NCI-H128 (cell line): Measurements from ENCODE around the gene EP400.
"Not testable (repeated sequence)": the region's sequence is repeated elsewhere in the genome, so short reads cannot be mapped to it uniquely, and the experiment has no call there.

Experiments used
- DNase-seq: peaks from one replicate; lab custom pipeline; 2025; ENCODE audit not compliant: unreplicated experiment; lab: John Stamatoyannopoulos, UW

Gene EP400

GRCh38 chr12:131984334-131984733, 34.6 kb downstream of the EP400 start:
- DNase-seq, result no peak

DNA sequence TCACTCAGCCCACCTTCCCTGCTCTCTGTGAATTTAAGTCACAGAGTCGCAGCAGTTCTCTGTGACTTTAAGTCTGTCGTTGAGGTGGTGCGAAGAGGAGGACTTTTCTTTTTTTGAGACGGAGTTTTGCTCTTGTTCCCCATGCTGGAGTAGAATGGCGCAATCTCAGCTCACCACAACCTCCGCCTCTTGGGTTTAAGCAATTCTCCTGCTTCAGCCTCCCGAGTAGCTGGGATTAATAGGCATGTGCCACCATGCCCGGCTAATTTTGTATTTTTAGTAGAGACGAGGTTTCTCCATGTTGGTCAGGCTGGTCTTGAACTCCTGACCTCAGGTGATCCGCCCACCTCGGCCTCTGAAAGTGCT, 35.8 kb downstream of the EP400 start:
- not testable (repeated sequence) for DNase-seq

- DNase-seq, result no peak
Measured at GRCh38 chr12:131986361-131986760, 36.6 kb downstream of the EP400 start.

DNA sequence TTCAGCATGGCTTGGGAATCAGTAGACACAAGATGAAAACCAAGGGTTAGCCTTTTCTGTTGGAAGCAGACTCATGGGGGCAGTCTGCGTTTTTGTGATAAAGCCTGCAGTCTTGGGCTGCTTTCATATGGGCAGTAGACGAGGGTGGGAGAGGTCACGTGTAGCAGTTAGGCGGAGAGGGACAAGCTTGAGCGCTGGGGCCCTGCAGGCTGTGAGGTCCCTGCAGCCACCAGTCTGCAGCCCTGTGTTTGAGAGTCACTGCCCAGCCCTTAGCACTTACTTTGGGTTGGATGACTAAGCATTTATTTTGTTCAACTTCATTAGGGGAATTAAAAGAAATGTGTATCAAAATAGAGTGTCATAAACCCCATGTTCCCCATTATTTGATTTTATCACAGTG, 37.2 kb downstream of the EP400 start:
- DNase-seq, result no peak

DNA sequence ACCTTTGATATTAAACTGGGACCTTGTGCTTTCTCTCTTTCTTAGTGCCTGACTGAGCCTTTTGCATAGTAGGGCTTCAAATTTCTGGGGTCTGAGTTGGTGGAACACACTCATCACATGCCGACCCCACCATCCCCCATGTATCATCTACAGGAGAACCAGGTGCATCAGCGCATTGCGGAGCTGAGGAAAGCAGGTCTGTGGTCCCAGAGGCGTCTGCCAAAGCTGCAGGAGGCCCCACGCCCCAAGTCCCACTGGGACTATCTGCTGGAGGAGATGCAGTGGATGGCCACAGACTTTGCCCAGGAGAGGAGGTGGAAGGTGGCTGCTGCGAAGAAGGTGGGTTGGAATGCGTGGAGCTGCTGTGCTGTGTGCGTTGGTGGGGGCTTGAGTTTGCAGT, 37.8 kb downstream of the EP400 start:
- DNase-seq, result no peak

DNA sequence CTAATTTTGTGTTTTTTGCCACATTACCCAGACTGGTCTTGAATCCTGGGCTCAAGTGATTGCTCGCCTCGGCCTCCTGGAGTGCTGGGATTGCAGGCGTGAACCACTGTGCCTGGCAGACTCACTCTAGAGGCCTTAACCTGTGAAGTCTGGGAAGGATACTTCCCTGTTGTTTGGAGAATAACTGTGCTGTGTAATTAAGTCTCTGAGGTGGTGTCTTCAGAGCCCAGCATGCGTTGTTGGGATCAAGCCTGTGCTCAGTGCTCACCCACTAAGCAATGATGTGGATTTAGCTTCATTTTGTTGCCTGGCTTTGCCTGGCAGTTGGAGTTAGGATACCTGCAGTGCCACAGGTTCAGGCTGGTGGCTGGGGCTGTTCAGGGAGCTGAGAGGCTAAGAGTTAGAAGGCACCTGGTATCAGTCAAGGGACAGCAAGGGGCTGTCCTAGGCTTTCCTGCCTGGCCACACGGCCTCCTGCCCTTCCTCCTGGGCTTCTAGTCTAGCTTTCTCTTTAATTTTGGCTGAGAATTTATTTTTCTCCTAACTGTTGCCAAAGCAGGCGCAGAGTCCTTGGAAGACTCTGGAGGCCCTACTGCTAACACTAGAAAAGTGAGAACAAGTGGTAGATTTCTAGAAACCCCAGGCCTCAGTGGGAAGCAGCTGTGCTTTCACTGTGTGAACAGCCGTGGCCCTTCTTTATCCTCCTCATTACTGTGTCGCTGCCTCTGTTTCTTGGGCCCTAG, 38.5 kb downstream of the EP400 start:
- DNase-seq, result no peak

DNA sequence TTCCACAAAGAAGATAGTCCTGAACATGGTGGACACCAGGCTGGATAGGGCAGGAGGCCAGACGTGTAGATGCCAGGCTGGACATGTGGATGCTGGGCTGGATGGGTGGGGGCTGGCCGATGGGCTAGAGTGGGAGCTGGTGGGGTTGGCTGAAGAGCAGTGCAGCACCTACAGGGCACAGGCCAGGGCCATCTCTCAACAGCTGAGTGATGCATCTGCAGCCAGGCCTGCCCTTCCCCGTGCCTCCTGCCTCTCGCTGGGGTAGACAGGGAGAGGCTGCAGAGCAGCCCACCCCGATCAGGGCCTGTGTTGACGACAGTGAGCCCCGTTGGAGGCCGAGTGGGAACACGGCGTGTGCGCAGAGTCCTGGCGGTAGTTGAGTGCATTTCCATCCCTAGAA, 39.3 kb downstream of the EP400 start:
- no peak for DNase-seq

DNA sequence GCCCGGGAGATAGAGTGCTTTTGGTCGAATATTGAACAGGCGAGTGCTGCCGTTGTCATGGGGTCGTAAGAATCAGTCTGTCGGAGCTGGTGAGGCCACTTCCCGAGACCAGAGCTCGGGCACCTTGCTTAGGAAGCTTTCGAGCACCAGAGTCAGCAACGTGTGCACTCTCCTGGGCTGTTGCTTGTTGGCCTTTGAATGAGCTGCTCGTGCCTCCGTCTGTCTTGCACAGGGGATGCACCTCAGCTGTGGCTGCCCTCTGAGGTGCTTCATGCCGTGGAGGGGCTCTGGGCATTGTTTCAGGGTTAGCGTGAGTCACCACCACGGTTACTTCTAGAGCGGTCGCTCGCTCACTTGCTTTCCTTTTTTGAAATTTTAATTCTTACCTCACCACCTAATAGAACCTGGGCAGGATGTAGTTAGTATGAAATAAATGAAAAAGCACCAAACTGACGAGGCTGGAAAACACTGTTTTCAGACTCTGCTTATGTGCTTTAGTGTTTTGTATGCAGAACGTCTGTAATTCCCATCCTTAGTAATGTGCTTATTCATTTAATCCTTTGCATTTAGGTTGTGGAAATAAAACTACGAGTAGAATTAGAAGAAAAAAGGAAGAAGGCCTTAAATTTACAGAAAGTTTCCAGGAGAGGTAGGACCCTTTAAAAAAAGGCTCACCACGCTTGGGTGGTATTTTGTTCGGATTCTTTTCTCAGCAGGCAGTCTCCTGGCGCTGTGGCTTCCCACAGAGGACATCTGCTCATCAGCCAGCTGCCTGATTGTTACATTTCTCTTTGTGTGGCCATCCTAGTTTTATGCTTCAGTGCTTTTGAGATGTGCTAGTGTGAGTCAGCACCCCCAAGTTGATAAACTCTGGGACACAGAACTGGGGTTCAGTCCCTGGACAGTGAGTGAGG, 40.6 kb downstream of the EP400 start:
- peak; percentile 13 for DNase-seq

GRCh38 chr12:131990980-131991305, 41.2 kb downstream of the EP400 start:
- DNase-seq, result no peak

- no peak for DNase-seq
Measured at GRCh38 chr12:131991816-131992430, 42.2 kb downstream of the EP400 start.

- no peak for DNase-seq
Measured at GRCh38 chr12:131994589-131994988, 44.8 kb downstream of the EP400 start.

DNA sequence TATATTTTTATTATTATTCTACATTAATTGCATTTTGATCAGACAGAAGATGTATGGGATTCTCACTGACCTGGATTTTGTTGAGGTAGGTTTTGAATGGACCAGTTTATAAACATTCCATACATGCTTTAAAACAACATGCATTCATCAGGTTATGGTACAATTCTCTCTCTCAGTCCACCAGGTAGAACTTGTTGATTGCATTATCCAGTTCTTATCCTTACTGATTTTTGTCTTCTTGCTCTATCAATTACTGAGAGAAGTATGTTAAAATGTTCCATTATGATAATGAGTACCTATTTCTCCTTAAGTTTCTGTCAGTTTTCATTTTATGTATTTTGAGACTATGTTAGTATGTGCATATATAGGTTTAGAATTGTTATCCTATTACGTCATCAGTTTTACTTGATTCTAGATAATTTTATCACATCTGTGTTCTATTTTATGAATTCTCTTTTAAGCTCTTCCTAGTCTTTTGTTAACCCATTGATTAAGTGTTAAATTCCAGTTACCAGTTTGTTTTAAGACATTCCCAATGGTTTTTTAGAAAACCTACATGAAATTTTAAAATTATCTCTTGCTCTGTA, 50.6 kb downstream of the EP400 start:
- no peak for DNase-seq

GRCh38 chr12:132003846-132004245, 54.1 kb downstream of the EP400 start:
- DNase-seq, result no peak

DNA sequence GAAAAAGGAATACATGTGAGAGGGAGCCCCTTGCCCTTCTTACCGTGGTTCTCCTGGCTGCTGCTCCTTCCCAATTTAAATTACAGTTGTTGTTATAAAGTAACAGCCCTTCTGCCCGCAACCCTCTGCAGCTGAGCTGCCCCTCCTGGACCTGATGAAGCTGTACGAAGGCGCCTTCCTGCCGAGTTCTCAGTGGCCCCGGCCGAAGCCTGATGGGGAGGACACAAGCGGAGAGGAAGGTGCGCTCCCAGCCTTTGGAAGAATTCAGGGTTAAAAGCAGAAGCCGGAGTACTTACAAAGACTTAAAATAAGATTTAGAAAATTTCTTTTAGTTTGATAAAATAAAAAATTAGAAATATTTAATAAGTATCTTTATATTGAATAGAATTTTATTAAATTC, 55.2 kb downstream of the EP400 start:
- DNase-seq, result no peak

- DNase-seq, result no peak
Measured at GRCh38 chr12:132006056-132006680, 56.4 kb downstream of the EP400 start.

DNA sequence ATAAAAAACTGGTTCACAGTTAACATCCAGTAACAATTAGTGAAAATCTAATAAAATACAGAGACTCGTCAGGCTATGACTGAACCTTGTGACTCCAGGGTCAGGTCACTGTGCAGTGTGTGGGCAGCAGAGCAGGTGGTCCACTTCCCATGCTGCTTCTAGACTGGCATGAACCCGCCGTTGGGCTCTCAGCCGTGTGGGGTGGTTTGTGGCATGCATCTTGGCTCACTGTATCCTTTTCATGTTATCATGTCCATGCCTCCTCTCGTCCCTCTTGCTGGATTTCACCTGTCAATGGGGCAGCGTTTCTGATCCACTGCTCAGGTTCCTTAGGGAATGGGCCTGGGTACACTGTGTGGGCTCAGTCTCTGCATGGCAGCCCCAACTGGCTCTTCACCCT, 57.3 kb downstream of the EP400 start:
- no peak for DNase-seq

DNA sequence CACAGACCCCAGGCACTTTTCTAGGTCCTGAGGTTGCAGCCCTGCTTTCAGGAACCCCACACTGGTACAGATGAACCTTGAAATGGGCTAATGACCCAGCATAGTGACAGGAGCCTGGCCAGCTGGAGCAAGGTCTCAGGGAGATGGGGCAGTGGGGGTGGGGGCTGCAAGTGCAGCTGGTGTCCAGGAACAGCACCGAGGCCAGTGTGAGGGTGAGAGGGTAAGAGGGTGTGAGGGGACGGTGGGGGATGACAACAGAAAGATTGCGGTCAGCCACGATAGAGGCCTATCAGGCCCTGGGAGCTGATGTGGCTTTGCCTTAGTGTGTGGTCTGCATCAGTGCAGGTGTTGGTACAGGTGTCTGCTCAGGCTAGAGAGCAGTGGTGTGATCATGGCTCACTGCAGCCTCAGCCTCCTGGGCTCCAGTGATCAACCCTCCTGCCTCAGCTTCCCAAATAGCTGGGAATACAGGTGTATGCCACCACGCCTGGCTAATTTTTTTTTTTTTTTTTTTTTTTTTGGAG, 59.7 kb downstream of the EP400 start:
- DNase-seq, result no peak

- DNase-seq, result no peak
Measured at GRCh38 chr12:132012919-132013568, 63.3 kb downstream of the EP400 start.

GRCh38 chr12:132014092-132014914, 64.6 kb downstream of the EP400 start:
- no peak for DNase-seq

DNA sequence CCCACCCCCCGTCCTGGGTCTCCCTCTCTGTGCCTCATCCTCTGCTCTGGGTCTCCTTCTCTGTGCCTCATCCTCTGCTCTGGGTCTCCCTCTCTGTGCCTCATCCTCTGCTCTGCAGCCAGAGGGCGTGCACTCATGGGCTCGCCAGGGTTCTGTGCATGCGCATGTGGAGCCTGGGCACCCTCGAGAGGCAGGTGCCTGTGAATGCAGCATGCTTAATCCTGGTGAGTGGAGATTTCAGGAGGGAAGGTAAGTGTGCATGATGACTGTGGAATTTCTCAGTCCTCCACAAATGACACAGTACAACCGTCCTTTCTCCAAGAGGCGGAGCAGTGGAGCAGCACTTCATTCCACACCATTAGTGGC, 65.2 kb downstream of the EP400 start:
- DNase-seq, result no peak
